K562 (cell line): Measurements from ENCODE around the gene AKAP12. TPM values are rescaled to one million over a fixed set of nuclear protein-coding genes. Genes with fewer than 3 reads are reported as not detected.
A peak's percentile ranks its signal among the peaks of the same experiment; 100 is the strongest.

Experiments
- ATAC-seq: fragments of 200-7000 bp; cut with Tn5 transposase; 3 replicates; pipeline ENCODE4 v1.9.1; 2020; ENCODE audit warnings: moderate library complexity
- BruUV-seq: library from RNA; stranded (reverse); fragments of 400-500 nt; replicated peaks from 2 replicates; lab custom pipeline; 2021; lab: Mats Ljungman, UMichigan
- CTCF ChIA-PET: fragments of 300-600 bp; formaldehyde crosslinking; extraction: SDS; loops from one replicate; lab custom pipeline; 2021; ENCODE audit warnings: low intra/inter-chr PET ratio; lab: Yijun Ruan, JAX
- POLR2A ChIA-PET: fragments of 300-600, 350-650 bp; sonication (Branson Sonifier 250); formaldehyde crosslinking; extraction: SDS; loops from one replicate; lab custom pipeline; 2021; ENCODE audit warnings: antibody characterized with exemption, inconsistent platforms; lab: Yijun Ruan, JAX
- DNase-seq, 4 experiments: peaks; one replicate each; pipeline versions ENCODE4 v3.0.0 to v3.0.0-alpha.2; 2011 to 2018; ENCODE audit warnings: low spot score in 3 of 4, mixed read lengths in 3 of 4; ENCODE audit errors: extremely low read depth in 1 of 4
- FAIRE-seq: peaks from 2 replicates; lab custom pipeline; 2011; peaks lifted over from hg19 to GRCh38; lab: Jason Lieb, UNC
- H2AFZ ChIP-seq: 2 replicates; pipeline ENCODE4 v1.6.0; 2011; ENCODE audit warnings: low read depth, low read length, control low read depth, inconsistent platforms
- H3K27ac ChIP-seq: fragments of 200-600 bp; 3 replicates; pipeline ENCODE4 v1.8.0; 2011; ENCODE audit warnings: low read depth, mild to moderate bottlenecking, control low read depth, inconsistent platforms, low read length, moderate library complexity, mixed read lengths; ENCODE audit errors: extremely low read depth
- H3K27me3 ChIP-seq, 2 experiments: fragments of 300-600 bp in 1 of 2; 2 replicates in 1 of 2; 3 replicates in 1 of 2; pipeline versions ENCODE4 v1.6.0 to v1.8.0; 2011; ENCODE audit warnings: inconsistent platforms in 2 of 2, low read length in 2 of 2, mild to moderate bottlenecking in 1 of 2, mixed read lengths in 1 of 2, moderate library complexity in 1 of 2; ENCODE audit not compliant: control insufficient read depth in 2 of 2, insufficient read depth in 2 of 2
- H3K36me3 ChIP-seq: fragments of 300-600 bp; 3 replicates; pipeline ENCODE4 v1.8.0; 2011; ENCODE audit warnings: mild to moderate bottlenecking, low read length, inconsistent platforms; ENCODE audit not compliant: control insufficient read depth, insufficient read depth
- H3K4me1 ChIP-seq, 2 experiments: fragments of 200-600 bp in 1 of 2; replicated peaks in 1 of 2; 2 replicates in 1 of 2; 3 replicates in 1 of 2; pipeline versions ENCODE4 v1.5.1 to v1.8.0; 2011; ENCODE audit warnings: inconsistent platforms in 2 of 2, low read length in 2 of 2, mild to moderate bottlenecking in 1 of 2, mixed read lengths in 1 of 2, moderate library complexity in 1 of 2; ENCODE audit not compliant: control insufficient read depth in 2 of 2, insufficient read depth in 2 of 2
- H3K4me2 ChIP-seq: 2 replicates; pipeline ENCODE4 v1.6.1; 2011; ENCODE audit warnings: low read length, control low read depth, inconsistent platforms, mixed read lengths; ENCODE audit not compliant: insufficient read depth
- H3K4me3 ChIP-seq: fragments of 200-600 bp; sonication (generic), shearing (Covaris generic); 2 replicates; pipeline ENCODE4 v1.5.1; 2016; ENCODE audit warnings: control low read depth, inconsistent platforms
- H3K79me2 ChIP-seq: fragments of 200-600 bp; 3 replicates; pipeline ENCODE4 v1.8.0; 2011; ENCODE audit warnings: low read length, inconsistent platforms; ENCODE audit not compliant: control insufficient read depth, insufficient read depth
- H3K9ac ChIP-seq, 2 experiments: 2 replicates each; pipeline versions ENCODE4 v1.6.0 to v1.6.1; 2011; ENCODE audit warnings: low read depth in 2 of 2, low read length in 2 of 2, control low read depth in 1 of 2, inconsistent platforms in 1 of 2, mild to moderate bottlenecking in 1 of 2, mixed read lengths in 1 of 2; ENCODE audit not compliant: insufficient read depth in 1 of 2
- H3K9me1 ChIP-seq: one replicate; pipeline ENCODE4 v1.6.0; 2011; ENCODE audit warnings: inconsistent platforms, mild to moderate bottlenecking, low read length, moderate library complexity; ENCODE audit not compliant: control insufficient read depth, insufficient read depth
- H3K9me3 ChIP-seq: replicated peaks from 2 replicates; pipeline ENCODE4 v1.5.1; 2011; ENCODE audit warnings: low read depth, low read length, inconsistent platforms; ENCODE audit not compliant: control insufficient read depth, insufficient read depth
- H4K20me1 ChIP-seq: replicated peaks from 2 replicates; pipeline ENCODE4 v1.6.1; 2011; ENCODE audit warnings: low read length, inconsistent platforms, mixed read lengths; ENCODE audit not compliant: control insufficient read depth, insufficient read depth
- C11orf30 ChIP-seq: fragments of 450-650 bp; IDR thresholded peaks from 2 replicates; pipeline ENCODE4 v1.6.1; 2016; ENCODE audit warnings: low read depth, mild to moderate bottlenecking
- CBX8 ChIP-seq: fragments of 200-600 bp; sonication (generic); IDR thresholded peaks from 2 replicates; pipeline ENCODE4 v1.6.1; 2012; ENCODE audit warnings: borderline replicate concordance, mixed run types, low read depth, mild to moderate bottlenecking, moderate library complexity, mixed read lengths, low read length, control low read depth, inconsistent platforms; ENCODE audit not compliant: poor library complexity, severe bottlenecking; ENCODE audit errors: extremely low read depth
- CTCF ChIP-seq, 3 experiments: IDR thresholded peaks in 2 of 3; conservative IDR thresholded peaks in 1 of 3; 2 replicates each; pipeline ENCODE4 v1.5.1; 2011 to 2012; ENCODE audit warnings: low read length in 3 of 3, mild to moderate bottlenecking in 3 of 3, control low read depth in 2 of 3, improper control_type of control experiment in 1 of 3, inconsistent platforms in 1 of 3, low read depth in 1 of 3, mixed read lengths in 1 of 3, moderate library complexity in 1 of 3; ENCODE audit not compliant: insufficient read depth in 2 of 3
- EP300 ChIP-seq: IDR thresholded peaks from 2 replicates; pipeline ENCODE4 v1.6.1; 2012; ENCODE audit warnings: low read length, improper control_type of control experiment
- GMEB1 ChIP-seq: fragments of 250-450 bp; sonication (Bioruptor Pico); IDR thresholded peaks from 2 replicates; pipeline ENCODE4 v1.4.0; 2020; ENCODE audit warnings: mild to moderate bottlenecking
- HDAC1 ChIP-seq, 2 experiments: fragments of 450-650 bp; IDR thresholded peaks; 2 replicates each; pipeline ENCODE4 v1.6.1; 2016 to 2017; ENCODE audit warnings: inconsistent platforms in 1 of 2, mild to moderate bottlenecking in 1 of 2, moderate library complexity in 1 of 2
- HMG20A ChIP-seq: fragments of 450-650 bp; formaldehyde crosslinking; conservative IDR thresholded peaks from 2 replicates; pipeline ENCODE4 v1.4.0; 2020; ENCODE audit warnings: mild to moderate bottlenecking, mixed read lengths
- L3MBTL2 ChIP-seq: fragments of 450-650 bp; IDR thresholded peaks from 2 replicates; pipeline ENCODE4 v1.6.1; 2016; ENCODE audit warnings: mild to moderate bottlenecking, moderate library complexity
- TAF1 ChIP-seq: IDR thresholded peaks from 2 replicates; pipeline ENCODE4 v1.6.1; 2011; ENCODE audit warnings: mild to moderate bottlenecking, low read length, moderate library complexity; ENCODE audit not compliant: insufficient read depth, control insufficient read depth, severe bottlenecking; ENCODE audit errors: extremely low read depth
- ZBTB49 ChIP-seq: sonication (generic); formaldehyde crosslinking; IDR thresholded peaks from 2 replicates; pipeline ENCODE4 v1.8.0; 2022; ENCODE audit warnings: missing genetic modification reagents, mild to moderate bottlenecking, borderline replicate concordance
- ZNF282 ChIP-seq: sonication (generic); formaldehyde crosslinking; IDR thresholded peaks from 2 replicates; pipeline ENCODE4 v1.8.1; 2023; ENCODE audit warnings: missing genetic modification reagents
- ZNF354B ChIP-seq: fragments of 250-450 bp; sonication (Bioruptor Pico); IDR thresholded peaks from 2 replicates; pipeline ENCODE4 v1.4.0; 2020
- WGBS: fragments of 100-300 bp; shearing (Covaris generic); methylation state at CpG from one replicate; pipeline ENCODE4 v1.1.6; 2016; ENCODE audit warnings: low coverage, mixed read lengths; ENCODE audit not compliant: insufficient coverage; ENCODE audit errors: missing lambda C conversion rate; 5-methylcytosine and 5-hydroxymethylcytosine counted together
- in situ Hi-C: fragments of 300-500 bp; cut with MboI; formaldehyde crosslinking; loops from 4 replicates; pipeline ENCODE4 v1.15.0; 2018; ENCODE audit warnings: inconsistent platforms, mixed read lengths
- intact Hi-C: fragments of 100-400 bp; cut with micrococcal nuclease; formaldehyde crosslinking; loops from 2 replicates; pipeline ENCODE4 v1.14.2; 2022
- polyA plus RNA-seq, 8 experiments: library from polyadenylated mRNA; depleted of rRNA in 4 of 8; stranded (reverse) in 5 of 8; unstranded in 3 of 8; fragments of >200 nt; fragmentation: Nextera tagmentation in 2 of 8; fragmentation: Illumina TruSeq in 1 of 8; extraction: Ambion mirVana in 2 of 8; extraction: Trizol in 1 of 8; gene quantifications; 2 replicates each; pipeline versions ENCODE4 v1.2.1 to v1.2.3, GENCODE V29; 2011 to 2014; ENCODE audit warnings: inconsistent platforms in 1 of 8, missing spikeins in 1 of 8
- total RNA-seq, 7 experiments: library from RNA; depleted of rRNA in 6 of 7; stranded (reverse); fragments of >200 nt in 6 of 7; fragmentation: Illumina TruSeq in 2 of 7; extraction: Trizol in 2 of 7; gene quantifications; 2 replicates each; pipeline versions ENCODE4 v1.2.1 to v1.2.3, GENCODE V29; 2011 to 2021; ENCODE audit warnings: low replicate concordance in 1 of 7

The AKAP12 gene
- total and polyA plus RNA-seq, 9 of the 15 experiments (the other 6 are each of a cell fraction or from before 2014, with no cell fraction given) = 0.08 to 2.0 (median 0.62) TPM

- TF ChIP-seq CBX8 (peak; percentile 86), HDAC1 (IDR thresholded peaks at IDR 0.05) (peak in 1 of 2 experiments; percentile 80; a peak in 2 of 4 replicates)
- TF ChIP-seq, all 486 proteins: peak for 14
These were observed 14.8 kb downstream of the AKAP12 start (continued) for GRCh38 chr6:151254451-151255081.

- BruUV-seq = no TSS peak
- Histone ChIP-seq H3K27me3 (peaks cover 27 to 54% of the 10 kb centered on the region in 2 experiments; a peak in 4 of 5 replicates), H4K20me1 (no peaks in the 10 kb centered on the region), H3K27ac (no peak overlapping the region), H3K4me3 (no peak overlapping the region), H3K4me2 (no peak overlapping the region), H2AFZ (no peak overlapping the region), H3K4me1 (no peaks in the 10 kb centered on the region), H3K9ac (no peak overlapping the region), H3K9me3 (no peaks in the 10 kb centered on the region; the same call in 1 of the 2 replicates), H3K36me3 (no peaks in the 10 kb centered on the region), H3K79me2 (no peaks in the 10 kb centered on the region), H3K9me1 (no peaks in the 10 kb centered on the region)
- ChIA-PET POLR2A (interaction anchor here (0.6 kb wide), 1 partner anchor 14 kb away, joined by 3 read pairs; no protein-coding TSS in a partner anchor), CTCF (no interaction called here)
- intact Hi-C loops (no loop called here), in situ Hi-C loops (no loop called here)
- WGBS = 4% methylated on average over 3 of the region's 3 CpGs
- DNase-seq (no peak), FAIRE-seq (no peak), ATAC-seq (no peak)
- TF ChIP-seq L3MBTL2 = no peak
- no peak for TF ChIP-seq ZNF282 (CRISPR knock-in tag)
- TF ChIP-seq CTCF (IDR thresholded peaks at IDR 0.05 in 2 of 3, conservative IDR thresholded peaks at IDR 0.05 in 1 of 3; ENCODE audit: insufficient read depth in 2 of 3, low read depth in 1 of 3, low read length in 3 of 3) = no peak
- TF ChIP-seq ZNF354B (CRISPR knock-in tag) = no peak
- TF ChIP-seq C11orf30 = no peak
- TF ChIP-seq ZBTB49 = no peak
- no peak for TF ChIP-seq HMG20A (CRISPR knock-in tag)
- TF ChIP-seq GMEB1 (CRISPR knock-in tag) = no peak
- TF ChIP-seq EP300 = no peak
- TF ChIP-seq TAF1 = no peak
These were observed 16.0 kb downstream of the AKAP12 start for GRCh38 chr6:151255811-151256210.
